Stimulated activated CD4-positive, alpha-beta T cell treated with anti-CD3 and anti-CD28 coated beads, TNF-alpha, amount 100 ng/mL, for 24 hours (primary cell): Measurements from ENCODE around the gene SPACDR.
"Not testable (repeated sequence)": the region's sequence is repeated elsewhere in the genome, so short reads cannot be mapped to it uniquely, and the experiment has no call there.

ENCODE experiments used
- DNase-seq, 3 experiments: peaks; one replicate each; pipeline ENCODE4 v3.0.0-alpha.2; 2020; ENCODE audit warnings: low read depth in 3 of 3

SPACDR gene, protein sequence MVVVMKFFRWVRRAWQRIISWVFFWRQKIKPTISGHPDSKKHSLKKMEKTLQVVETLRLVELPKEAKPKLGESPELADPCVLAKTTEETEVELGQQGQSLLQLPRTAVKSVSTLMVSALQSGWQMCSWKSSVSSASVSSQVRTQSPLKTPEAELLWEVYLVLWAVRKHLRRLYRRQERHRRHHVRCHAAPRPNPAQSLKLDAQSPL

DNA sequence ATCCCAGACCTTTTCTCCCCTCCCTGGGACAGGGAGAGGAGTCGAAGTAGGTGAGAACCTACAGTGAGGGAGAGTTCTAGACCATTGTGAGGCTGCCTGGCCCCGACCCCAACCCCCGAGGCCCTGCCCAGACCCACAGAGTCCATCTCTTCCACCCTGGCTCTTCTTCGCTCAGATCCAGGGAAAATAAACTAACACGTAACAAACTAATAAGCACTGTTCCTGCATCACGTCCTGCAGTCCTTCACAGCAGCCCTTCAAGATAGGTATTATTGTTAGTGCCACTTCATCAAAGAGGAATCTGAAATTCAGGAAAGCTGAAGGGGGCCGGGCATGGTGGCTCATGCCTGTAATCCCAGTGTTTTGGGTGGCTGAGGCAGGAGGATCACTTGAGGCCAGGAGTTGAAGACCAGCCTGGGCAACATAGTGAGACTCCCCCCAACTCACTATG is at the start of gene SPACDR:
TSS of gene SPACDR (minus strand) at position 51 of the 451 bp plus-strand sequence. CDS start 235 bp downstream, outside the sequence.
- DNase-seq: no peak

DNA sequence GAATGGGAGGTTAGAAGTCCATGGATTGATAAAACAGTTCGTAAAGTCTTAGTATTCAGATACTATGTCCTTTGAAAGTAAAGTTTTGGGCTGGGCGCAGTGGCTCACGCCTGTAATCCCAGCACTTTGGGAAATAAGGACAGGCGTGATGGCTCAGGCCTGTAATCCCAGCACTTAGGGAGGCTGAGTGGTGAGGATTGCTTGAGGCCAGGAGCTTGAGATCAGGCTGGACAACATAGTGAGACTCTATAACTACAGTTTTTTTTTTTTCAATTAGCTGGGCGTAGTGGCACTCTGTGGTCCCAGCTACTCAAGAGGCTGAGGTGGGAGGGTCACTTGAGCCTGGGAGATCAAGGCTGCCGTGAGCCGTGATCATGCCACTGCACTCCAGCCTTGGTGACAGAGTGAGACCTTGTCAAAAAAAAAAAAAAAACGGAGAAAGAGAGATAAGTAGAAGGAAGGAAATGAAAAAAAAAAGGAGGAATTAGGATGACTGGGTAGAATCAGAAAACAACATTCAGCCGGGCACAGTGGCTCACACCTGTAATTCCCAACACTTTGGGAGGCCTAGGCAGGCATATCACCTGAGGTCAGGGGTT is 49.3 kb upstream of the SPACDR start:
- no peak for DNase-seq

DNA sequence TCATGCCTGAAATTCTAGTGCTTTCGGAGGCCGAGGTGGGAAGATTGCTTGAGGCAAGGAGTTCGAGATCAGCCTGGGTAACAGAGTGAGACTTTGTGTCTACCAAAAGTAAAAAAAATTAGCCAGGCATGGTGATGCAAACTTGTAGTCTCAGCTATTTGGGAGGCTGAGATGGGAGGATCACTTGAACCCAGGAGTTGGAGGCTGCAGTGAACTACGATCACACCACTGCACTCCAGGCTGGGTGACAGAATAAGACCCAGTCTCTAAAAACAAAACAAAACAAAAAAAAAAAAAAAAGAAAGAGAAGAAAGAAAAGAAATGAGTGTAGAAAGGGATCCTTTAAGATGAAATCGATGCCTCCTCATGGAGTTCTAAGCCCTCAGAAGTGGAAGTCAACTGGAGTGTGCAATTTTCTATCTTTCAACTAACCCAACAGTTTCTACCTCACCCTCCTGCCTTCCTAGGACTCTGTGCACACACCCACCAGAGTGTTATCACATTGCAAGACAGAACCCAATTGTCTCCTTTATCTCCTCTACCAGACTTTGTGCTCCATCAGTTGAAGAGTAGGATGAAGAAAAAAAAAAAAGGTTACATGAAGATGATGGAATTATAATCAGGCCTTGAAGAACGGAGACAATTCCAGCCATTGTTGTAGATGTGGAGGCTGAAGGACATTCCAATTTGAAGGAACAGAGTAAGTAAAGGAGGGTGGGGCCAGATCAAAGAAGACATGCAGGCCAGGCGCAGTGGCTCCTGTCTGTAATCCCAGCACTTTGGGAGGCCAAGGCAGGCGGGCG is 46.6 kb upstream of the SPACDR start:
- DNase-seq: no peak

DNA sequence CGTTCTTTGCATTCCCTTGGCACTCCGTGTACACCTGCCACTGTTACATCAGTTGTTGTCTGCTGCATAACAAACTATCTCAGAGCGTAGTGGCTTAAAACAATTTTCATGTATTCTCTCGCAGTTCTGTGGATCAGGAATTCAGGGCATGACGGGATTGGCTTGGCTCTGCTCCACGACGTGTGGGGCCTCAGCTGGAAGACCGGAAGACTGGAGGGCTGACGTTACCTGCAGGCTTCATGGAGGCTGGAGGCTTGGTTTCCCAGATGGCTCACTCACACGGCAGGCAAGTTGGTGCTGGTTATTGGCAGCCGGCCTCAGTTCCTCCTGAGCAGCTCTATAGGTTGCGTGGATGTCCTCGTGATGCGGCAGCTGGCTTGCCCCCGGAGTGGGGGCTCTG is 45.2 kb upstream of the SPACDR start:
- no peak for DNase-seq

DNA sequence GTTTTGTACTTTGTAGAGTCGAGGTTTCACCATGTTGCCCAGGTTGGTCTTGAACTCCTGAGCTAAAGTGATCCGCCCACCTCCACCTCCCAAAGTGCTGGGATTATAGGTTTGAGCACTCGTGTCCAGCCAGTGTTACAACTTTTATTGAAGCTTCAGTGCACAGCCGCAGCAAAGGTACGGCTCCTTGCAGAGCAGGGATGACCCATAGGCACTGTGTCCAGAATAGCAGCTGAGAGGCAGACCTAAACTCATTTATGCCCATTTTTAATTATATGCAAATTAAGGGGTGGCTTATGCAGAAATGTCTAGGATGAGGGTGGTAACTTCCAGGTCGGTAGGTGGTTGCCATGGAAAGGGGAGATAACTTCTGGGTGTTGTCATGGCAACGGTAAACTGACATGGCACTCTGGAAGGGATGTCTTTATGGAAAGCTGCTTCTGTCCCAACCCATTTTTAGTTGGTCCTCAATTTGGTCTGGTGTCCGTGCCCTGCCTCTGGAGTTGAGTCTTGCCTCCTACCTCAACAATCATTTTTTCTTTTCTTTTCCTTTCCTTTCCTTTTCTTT is 42.4 kb upstream of the SPACDR start:
- DNase-seq: no peak

DNA sequence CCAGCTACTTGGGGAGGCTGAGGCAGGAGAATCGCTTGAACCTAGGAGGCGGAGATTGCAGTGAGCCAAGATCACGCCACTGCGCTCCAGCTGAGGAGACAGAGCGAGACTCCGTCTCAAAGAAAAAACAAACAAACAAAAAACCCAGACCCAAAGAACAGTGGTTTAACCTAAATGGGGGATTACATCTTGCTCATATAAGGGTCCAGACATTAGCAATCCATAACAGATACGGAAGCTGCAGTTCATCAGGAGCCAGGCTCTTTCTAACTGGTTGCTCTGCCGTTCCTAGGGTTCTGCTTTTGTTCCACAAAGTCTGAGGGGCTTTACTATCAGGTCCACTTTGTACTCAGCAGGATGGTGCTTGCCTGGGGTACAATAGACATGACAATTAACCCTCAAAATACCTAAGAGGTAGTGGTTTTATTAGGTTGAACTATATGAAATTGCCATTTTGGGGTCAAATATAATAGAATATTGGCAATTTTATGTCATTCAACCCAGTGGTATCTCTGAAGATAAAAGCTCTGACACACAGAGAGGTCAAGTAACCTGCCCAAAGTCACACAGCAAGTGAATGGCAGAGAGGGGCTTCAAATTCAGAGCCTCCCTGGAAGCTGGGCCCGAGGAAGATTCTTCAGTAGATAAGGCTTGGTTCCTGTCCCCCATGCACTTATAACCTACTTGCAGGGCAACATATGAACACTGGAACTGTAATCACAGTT is 41.0 kb upstream of the SPACDR start:
- no peak for DNase-seq

DNA sequence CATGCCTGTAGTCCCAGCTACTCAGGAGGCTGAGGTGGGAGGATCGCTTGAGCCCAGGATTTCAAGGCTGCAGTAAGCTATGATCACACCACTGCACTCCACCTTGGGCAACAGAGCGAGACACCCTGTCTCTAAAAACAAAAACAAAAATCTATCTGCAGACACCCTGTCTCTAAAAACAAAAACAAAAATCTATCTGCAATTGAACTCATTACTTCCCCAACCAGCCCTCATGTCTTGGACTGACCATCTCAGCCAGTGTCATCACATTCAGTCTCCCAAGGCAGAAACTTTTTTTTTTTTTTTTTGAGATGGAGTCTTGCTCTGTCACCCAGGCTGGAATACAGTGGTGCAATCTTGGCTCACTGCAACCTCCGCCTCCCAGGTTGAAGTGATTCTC is 40.0 kb upstream of the SPACDR start:
- not testable (repeated sequence) for DNase-seq

DNA sequence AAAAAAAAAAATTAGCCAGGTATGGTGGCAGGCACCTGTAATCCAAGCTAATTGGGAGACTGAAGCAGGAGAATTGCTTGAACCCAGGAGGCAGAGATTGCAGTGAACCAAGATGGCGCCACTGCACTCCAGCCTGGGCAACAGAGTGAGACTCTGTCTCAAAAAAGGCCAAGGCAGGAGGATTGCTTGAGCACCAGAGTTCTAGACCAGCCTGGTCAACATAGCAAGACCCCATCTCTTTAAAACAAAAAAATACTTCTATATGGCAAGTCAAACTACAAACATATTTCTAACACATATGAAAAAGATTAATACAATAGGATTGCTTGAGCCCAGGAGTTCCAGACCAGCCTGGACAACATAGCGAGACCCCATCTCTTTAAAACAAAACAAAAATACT is 36.7 kb upstream of the SPACDR start:
- DNase-seq: not testable (repeated sequence)

DNA sequence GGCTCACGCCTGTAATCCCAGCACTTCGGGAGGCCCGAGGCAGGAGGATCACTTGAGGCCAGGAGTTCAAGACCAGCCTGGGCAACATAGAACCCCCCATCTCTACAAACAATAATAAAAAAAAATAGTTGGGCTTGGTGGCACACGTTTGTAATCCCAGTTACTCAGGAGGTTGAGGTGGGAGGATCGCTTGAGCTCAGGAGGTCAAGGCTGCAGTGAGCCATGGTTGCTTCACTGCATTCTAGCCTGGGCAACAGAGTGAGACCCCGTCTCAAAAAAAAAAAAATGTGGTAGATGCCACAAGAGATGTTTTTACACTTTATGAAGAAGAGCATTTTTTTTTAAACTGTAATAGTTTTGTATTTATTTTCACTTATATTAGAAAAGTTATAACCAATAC is 32.4 kb upstream of the SPACDR start:
- DNase-seq: no peak

DNA sequence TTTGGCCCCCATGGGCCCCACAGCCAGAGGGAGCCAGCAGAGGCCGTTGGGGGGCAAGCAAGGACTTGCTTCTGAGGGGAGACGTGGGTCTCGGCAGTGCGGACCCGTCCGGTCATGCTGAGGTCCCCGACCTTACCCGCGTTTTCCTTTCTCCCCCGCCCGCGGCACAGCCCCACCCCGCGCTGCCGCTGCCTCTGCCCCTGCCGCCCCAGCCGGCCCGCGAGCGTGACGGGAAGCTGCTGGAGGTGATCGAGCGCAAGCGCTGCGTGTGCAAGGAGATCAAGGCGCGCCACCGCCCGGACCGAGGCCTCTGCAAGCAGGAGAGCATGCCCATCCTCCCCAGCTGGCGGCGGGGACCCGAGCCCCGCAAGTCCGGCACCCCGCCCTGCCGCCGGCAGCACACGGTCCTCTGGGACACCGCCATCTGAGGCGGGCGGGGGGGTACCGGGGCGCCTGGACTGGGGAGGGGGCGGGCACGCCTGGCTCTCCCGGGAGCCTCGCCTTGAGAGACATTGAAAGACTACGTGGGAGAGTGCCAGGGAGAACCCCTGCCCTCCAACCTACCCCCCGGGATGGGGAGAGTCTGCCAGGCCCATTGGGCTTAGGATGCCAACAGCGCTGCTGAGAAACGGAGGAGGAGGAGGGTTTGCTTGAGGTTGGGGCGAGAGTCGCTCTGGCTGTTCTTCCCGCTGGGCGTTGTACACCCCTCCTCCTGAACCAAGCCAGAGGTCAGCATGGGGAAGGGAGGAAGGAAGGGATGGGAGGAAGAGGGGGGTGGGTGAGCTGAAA is 29.6 kb upstream of the SPACDR start:
- peak in 2 of 3 experiments; percentile 32 to 62 for DNase-seq

DNA sequence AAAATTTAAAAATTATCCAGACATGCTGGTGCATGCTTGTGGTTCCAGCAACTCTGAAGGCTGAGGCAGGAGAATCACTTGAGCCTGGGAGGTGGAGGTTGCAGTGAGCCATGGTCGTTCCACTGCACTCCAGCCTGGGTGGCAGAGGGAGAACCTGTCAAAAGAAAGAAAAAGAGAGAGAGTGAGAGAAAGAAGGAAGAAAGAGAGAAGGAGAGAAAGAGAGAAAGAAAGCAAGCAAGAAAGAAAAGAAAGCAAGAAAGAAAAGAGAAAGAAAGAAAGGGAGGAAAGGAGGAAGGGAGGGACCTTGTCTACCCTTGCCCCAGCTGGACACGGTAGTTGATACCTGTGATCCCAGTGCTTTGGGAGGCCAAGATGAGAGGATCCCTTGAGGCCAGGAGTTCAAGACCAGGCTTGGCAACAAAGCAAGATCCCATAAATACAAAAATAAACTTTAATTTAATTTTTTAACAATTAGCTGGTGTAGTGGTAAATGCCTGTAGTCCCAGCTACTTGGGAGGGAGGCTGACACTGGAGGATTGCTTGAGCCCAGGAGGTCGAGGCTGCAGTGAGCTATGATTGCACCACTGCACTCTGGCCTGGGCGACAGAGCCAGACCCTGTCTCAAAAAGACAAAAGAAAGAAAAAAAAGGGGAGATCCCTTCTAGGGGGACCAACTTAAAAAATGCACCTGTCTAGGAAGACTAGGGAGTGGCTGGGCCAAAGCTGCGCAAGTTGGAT is 28.8 kb upstream of the SPACDR start:
- DNase-seq: no peak

DNA sequence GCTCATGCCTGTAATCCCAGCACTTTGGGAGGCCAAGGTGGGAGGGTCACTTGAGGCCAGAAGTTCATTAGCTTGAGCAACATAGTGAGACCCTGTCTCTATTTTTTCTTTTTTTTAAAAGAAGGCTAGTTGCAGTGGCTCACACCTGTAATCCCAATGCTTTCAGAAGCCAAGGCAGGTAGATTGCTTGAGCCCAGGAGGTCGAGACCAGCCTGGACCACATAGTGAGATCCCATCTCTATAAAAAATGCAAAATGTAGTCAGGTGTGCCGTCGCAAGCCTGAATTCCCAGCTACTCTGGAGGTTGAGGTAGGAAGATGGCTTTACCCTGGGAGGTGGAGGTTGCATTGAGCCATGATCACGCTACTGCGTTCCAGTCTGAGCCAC is 27.1 kb upstream of the SPACDR start:
- DNase-seq: no peak

DNA sequence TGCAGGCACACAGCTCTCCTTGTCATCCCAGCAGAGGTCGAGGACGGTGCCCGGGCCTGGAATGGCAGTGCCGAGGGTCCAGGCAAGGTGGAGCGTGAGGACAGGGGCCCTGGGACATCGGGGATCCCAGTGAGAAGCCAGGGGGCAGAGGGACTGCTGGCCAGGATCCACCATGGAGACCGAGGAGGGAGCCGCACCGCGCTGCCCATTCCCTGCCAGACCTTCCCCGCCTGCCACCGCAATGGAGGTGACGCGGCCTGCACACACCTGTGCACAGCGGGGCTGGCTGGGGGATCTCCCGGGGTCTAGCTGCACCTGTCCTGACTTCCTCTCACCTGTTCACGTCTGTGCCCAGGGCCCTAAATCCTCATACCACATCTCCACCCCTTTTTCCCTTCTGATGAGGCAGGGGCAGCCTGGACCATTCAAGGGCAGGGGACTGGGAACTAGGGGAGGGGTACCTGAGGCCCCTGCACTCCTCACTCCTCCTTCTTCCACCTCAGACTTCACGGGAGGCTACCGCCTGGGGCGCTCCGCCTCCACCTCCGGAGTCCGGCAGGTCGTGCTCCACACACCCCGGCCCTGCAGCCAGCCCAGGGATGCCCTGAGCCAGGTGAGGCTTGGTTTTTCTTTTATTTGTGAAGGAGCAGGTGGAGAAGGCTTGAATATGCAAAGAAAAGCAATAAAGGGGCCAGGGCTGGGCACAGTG is 26.6 kb upstream of the SPACDR start:
- DNase-seq: no peak

DNA sequence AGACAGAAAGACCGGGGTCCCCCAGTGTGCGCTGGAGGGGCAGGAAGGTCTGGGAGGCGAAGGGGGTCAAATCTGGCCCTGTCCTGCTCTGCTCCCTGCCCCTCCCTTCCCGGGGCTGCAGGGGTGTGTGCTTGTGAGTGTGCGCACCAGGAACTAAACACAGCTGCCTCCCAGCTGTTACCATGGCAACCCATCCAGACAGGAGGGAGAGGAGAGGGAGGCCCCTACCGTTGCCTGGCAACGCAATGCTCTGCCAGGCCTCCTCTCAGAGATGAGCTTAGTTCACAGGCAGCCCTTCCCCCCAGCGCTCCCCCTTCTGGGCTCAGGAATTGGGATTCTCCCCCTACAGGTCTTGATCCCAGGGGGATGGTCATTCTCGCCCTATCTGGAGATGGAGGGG is 25.8 kb upstream of the SPACDR start:
- DNase-seq: peak in 1 of 3 experiments; percentile 29

DNA sequence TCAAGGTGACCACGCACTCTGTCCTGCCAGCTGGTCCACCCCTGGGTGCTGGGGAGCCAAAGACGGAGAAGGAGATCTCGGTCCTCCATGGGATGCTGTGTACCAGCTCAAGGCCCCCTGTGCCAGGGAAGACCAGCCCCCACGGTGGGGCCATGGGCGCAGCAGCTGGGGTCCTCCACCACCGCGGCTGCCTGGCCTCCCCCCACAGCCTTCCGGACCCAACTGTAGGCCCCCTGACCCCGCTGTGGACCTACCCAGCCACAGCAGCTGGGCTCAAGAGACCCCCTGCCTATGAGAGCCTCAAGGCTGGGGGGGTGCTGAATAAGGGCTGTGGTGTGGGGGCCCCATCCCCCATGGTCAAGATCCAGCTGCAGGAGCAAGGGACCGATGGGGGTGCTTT is 25.1 kb upstream of the SPACDR start:
- no peak for DNase-seq

DNA sequence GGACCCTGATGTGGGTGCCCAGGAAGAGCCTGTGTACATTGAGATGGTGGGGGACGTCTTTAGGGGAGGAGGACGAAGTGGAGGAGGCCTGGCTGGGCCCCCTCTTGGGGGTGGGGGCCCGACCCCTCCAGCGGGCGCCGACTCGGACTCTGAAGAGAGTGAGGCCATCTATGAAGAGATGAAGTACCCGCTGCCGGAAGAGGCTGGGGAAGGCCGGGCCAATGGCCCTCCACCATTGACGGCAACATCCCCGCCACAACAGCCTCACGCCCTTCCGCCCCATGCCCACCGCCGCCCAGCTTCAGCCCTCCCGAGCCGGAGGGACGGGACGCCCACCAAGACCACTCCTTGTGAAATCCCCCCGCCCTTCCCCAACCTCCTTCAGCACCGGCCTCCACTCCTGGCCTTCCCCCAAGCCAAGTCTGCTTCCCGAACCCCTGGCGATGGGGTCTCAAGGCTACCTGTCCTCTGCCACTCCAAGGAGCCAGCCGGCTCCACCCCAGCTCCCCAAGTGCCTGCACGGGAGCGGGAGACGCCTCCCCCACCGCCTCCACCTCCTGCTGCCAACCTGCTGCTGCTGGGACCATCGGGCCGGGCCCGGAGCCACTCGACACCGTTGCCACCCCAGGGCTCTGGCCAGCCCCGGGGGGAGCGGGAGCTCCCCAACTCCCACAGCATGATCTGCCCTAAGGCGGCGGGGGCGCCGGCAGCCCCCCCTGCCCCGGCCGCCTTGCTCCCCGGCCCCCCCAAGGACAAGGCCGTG is 24.5 kb upstream of the SPACDR start:
- no peak for DNase-seq

DNA sequence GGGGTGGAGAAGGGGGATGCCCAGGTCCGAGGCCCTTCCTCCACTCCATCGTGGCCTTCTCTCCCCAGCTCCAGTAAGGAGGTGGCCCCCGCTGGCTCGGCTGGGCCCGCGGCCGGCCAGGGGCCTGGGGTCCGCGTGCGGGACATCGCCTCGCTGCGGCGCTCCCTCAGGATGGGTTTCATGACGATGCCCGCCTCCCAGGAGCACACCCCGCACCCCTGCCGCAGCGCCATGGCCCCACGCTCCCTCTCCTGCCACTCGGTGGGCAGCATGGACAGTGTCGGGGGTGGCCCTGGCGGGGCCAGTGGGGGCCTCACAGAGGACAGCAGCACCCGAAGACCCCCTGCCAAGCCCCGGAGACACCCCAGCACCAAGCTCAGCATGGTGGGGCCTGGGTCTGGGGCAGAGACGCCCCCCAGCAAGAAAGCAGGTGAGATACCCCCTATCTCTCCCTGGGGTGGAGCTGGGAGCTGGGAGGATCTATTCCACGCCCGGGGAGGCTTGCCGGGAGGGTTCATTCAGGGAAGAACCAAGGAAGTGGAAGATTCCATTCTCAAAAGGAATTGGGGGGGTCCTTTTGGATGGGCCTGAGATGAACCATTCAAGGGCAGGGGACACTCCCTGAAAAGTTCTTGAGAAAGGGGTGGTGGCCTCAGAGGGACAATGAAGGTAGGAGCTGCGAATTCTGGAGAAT is 22.8 kb upstream of the SPACDR start:
- DNase-seq: no peak

DNA sequence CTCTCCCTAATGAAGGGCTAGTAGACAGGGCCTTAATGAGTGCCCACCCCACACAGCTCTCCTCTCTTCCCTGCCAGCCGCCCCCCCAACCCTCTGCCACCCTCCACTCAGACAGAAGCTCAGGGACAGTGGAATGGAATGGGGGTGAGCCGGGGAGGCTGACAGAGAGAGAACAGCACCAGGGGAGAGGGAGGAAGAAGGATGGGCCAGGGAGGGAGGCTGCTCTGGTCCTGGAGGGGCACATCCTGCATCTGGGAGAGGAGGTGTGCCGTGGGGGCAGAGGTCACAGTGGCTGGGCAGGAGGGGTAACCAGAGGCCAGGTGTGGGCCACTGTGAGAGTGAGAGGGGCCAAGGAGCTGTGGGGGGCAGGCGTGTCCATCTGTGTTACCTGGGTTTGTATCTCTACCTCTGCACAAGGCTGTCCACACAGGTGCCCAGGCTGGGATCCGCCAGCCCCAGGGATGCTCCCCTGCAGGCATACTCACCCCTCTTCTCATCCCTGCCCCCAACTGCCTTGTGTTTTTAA is 22.1 kb upstream of the SPACDR start:
- DNase-seq: no peak
